Karpas-422 (cell line): ENCODE data around the gene FBXL15. TPM values are rescaled to one million over a fixed set of nuclear protein-coding genes. Genes with fewer than 3 reads are reported as not detected.

ENCODE experiments used
- DNase-seq: peaks from one replicate; pipeline ENCODE4 v3.0.0-alpha.2; 2015
- H2AFZ ChIP-seq: fragments of 200-600 bp; sonication (generic); 2 replicates; pipeline ENCODE4 v1.6.1; 2014; ENCODE audit warnings: antibody characterized with exemption, low read length, mixed read lengths
- H3K27ac ChIP-seq: fragments of 200-600 bp; sonication (generic); 2 replicates; pipeline ENCODE4 v1.5.1; 2014; ENCODE audit warnings: mild to moderate bottlenecking, low read length, moderate library complexity
- H3K27me3 ChIP-seq: fragments of 200-600 bp; sonication (generic); 2 replicates; pipeline ENCODE4 v1.6.1; 2014; ENCODE audit warnings: low read length, mixed read lengths
- H3K36me3 ChIP-seq: fragments of 200-600 bp; sonication (generic); 2 replicates; pipeline ENCODE4 v1.6.1; 2014; ENCODE audit warnings: low read length, mixed read lengths; ENCODE audit not compliant: insufficient read depth
- H3K4me1 ChIP-seq: fragments of 200-600 bp; sonication (generic); 2 replicates; pipeline ENCODE4 v1.6.1; 2014; ENCODE audit warnings: mild to moderate bottlenecking, low read length, mixed read lengths
- H3K4me2 ChIP-seq: fragments of 200-600 bp; sonication (generic); 2 replicates; pipeline ENCODE4 v1.6.1; 2014; ENCODE audit warnings: low read length, low read depth, mild to moderate bottlenecking; ENCODE audit not compliant: poor library complexity, severe bottlenecking
- H3K4me3 ChIP-seq: fragments of 200-600 bp; sonication (generic); 2 replicates; pipeline ENCODE4 v1.5.1; 2014; ENCODE audit warnings: mild to moderate bottlenecking, antibody characterized with exemption, low read length, mixed read lengths
- H3K79me2 ChIP-seq: fragments of 200-600 bp; sonication (generic); 2 replicates; pipeline ENCODE4 v1.6.1; 2014; ENCODE audit warnings: mild to moderate bottlenecking, low read length, mixed read lengths
- H3K9ac ChIP-seq: fragments of 200-600 bp; sonication (generic); 2 replicates; pipeline ENCODE4 v1.6.0; 2014; ENCODE audit warnings: low read length
- H3K9me2 ChIP-seq: fragments of 200-600 bp; sonication (generic), shearing (Covaris generic); replicated peaks from 2 replicates; pipeline ENCODE4 v1.6.0; 2014; ENCODE audit warnings: mild to moderate bottlenecking, low read length, moderate library complexity; ENCODE audit not compliant: insufficient read depth
- H3K9me3 ChIP-seq: fragments of 300-700, 200-600 bp; sonication (generic); 2 replicates; pipeline ENCODE4 v1.6.1; 2014; ENCODE audit warnings: low read length, mixed read lengths
- H4K20me1 ChIP-seq: fragments of 200-600 bp; sonication (generic); 2 replicates; pipeline ENCODE4 v1.6.1; 2014; ENCODE audit warnings: mild to moderate bottlenecking, antibody characterized with exemption, low read length, low read depth; ENCODE audit not compliant: insufficient read depth
- total RNA-seq: library from RNA; depleted of rRNA; stranded (reverse); fragments of >200 nt; shearing (Covaris generic); gene quantifications from 2 replicates; pipeline ENCODE4 v1.2.3, GENCODE V29; 2014; ENCODE audit warnings: low replicate concordance

The FBXL15 gene
- total RNA-seq, 1 experiment from 2014 or later = 2.4 TPM

- H3K4me1 ChIP-seq = no peaks in the 10 kb centered on the region
- H3K79me2 ChIP-seq = no peaks in the 10 kb centered on the region
- H3K9ac ChIP-seq = no peak overlapping the region
- no peaks in the 10 kb centered on the region for H3K9me2 ChIP-seq
- no peak for DNase-seq
- no peaks in the 10 kb centered on the region for H4K20me1 ChIP-seq
- no peaks in the 10 kb centered on the region for H3K36me3 ChIP-seq
- H3K9me3 ChIP-seq = no peaks in the 10 kb centered on the region
- H3K27me3 ChIP-seq = no peaks in the 10 kb centered on the region
- H3K4me3 ChIP-seq = no peak overlapping the region
- no peak overlapping the region for H2AFZ ChIP-seq
- no peak overlapping the region for H3K27ac ChIP-seq
- no peak overlapping the region for H3K4me2 ChIP-seq
Measured at GRCh38 chr10:102384053-102384452, 36.6 kb upstream of the FBXL15 start.

GRCh38 chr10:102384606-102385429 lies 35.8 kb upstream of the FBXL15 start:
- H2AFZ ChIP-seq = no peak overlapping the region
- H3K27me3 ChIP-seq = no peaks in the 10 kb centered on the region

GRCh38 chr10:102389894-102390293 lies 30.7 kb upstream of the FBXL15 start:
- H3K27me3 ChIP-seq = no peaks in the 10 kb centered on the region
- H3K4me3 ChIP-seq = no peak overlapping the region
- no peak for DNase-seq
- H3K9me2 ChIP-seq = no peaks in the 10 kb centered on the region
- H3K4me2 ChIP-seq = no peak overlapping the region
- H3K36me3 ChIP-seq = no peaks in the 10 kb centered on the region
- no peak overlapping the region for H2AFZ ChIP-seq
- H3K4me1 ChIP-seq = peaks cover 9% of the 10 kb centered on the region
- H3K27ac ChIP-seq = no peak overlapping the region
- no peaks in the 10 kb centered on the region for H3K9me3 ChIP-seq
- H4K20me1 ChIP-seq = no peaks in the 10 kb centered on the region
- H3K9ac ChIP-seq = no peak overlapping the region
- H3K79me2 ChIP-seq = no peaks in the 10 kb centered on the region

More at GRCh38 chr10:102384606-102385429, 35.8 kb upstream of the FBXL15 start:
- no peak overlapping the region for H3K27ac ChIP-seq
- H3K4me3 ChIP-seq = no peak overlapping the region
- H3K4me2 ChIP-seq = no peak overlapping the region
- no peaks in the 10 kb centered on the region for H3K9me2 ChIP-seq
- no peak overlapping the region for H3K9ac ChIP-seq
- H3K9me3 ChIP-seq = no peaks in the 10 kb centered on the region
- H4K20me1 ChIP-seq = no peaks in the 10 kb centered on the region
- DNase-seq = no peak
- H3K36me3 ChIP-seq = no peaks in the 10 kb centered on the region
- H3K4me1 ChIP-seq = no peaks in the 10 kb centered on the region
- no peaks in the 10 kb centered on the region for H3K79me2 ChIP-seq

GRCh38 chr10:102392306-102392705 lies 28.3 kb upstream of the FBXL15 start:
- no peaks in the 10 kb centered on the region for H3K36me3 ChIP-seq
- no peak overlapping the region for H3K4me2 ChIP-seq
- H3K9me2 ChIP-seq = no peaks in the 10 kb centered on the region
- H3K9ac ChIP-seq = no peak overlapping the region
- peaks cover 23% of the 10 kb centered on the region for H3K4me1 ChIP-seq
- no peak for DNase-seq
- H2AFZ ChIP-seq = no peak overlapping the region
- no peaks in the 10 kb centered on the region for H3K9me3 ChIP-seq
- H3K27me3 ChIP-seq = no peaks in the 10 kb centered on the region
- H3K79me2 ChIP-seq = no peaks in the 10 kb centered on the region
- H4K20me1 ChIP-seq = no peaks in the 10 kb centered on the region
- H3K4me3 ChIP-seq = no peak overlapping the region
- H3K27ac ChIP-seq = no peak overlapping the region

- Histone ChIP-seq H3K9ac (peak overlapping the region; percentile 68), H3K9me3 (no peaks in the 10 kb centered on the region), H3K4me2 (peak overlapping the region; percentile 75), H3K4me1 (peaks cover 23% of the 10 kb centered on the region), H3K27me3 (no peaks in the 10 kb centered on the region), H2AFZ (peak overlapping the region; percentile 93), H3K36me3 (no peaks in the 10 kb centered on the region), H3K27ac (no peak overlapping the region), H3K79me2 (no peaks in the 10 kb centered on the region), H4K20me1 (no peaks in the 10 kb centered on the region), H3K4me3 (peak overlapping the region; percentile 70), H3K9me2 (no peaks in the 10 kb centered on the region)
- DNase-seq = no peak
Measured at GRCh38 chr10:102393411-102394078, 27.1 kb upstream of the FBXL15 start.

- peak; percentile 92 for DNase-seq
- Histone ChIP-seq H3K27ac (no peak overlapping the region), H3K4me2 (peak overlapping the region; percentile 75), H3K9me2 (no peaks in the 10 kb centered on the region), H3K27me3 (no peaks in the 10 kb centered on the region), H4K20me1 (no peaks in the 10 kb centered on the region), H3K79me2 (no peaks in the 10 kb centered on the region), H2AFZ (peak overlapping the region; percentile 71; the same call in 1 of the 2 replicates), H3K4me3 (peak overlapping the region; percentile 70), H3K9ac (peak overlapping the region; percentile 68), H3K4me1 (peaks cover 23% of the 10 kb centered on the region), H3K36me3 (no peaks in the 10 kb centered on the region), H3K9me3 (no peaks in the 10 kb centered on the region)
Measured at GRCh38 chr10:102394079-102394800, 26.4 kb upstream of the FBXL15 start.

GRCh38 chr10:102394801-102395399 lies 25.7 kb upstream of the FBXL15 start:
- H3K4me2 ChIP-seq = peak overlapping the region; percentile 75
- no peak overlapping the region for H3K27ac ChIP-seq
- peak overlapping the region; percentile 71 for H2AFZ ChIP-seq
- no peak for DNase-seq
- H3K79me2 ChIP-seq = no peaks in the 10 kb centered on the region
- peak overlapping the region; percentile 70 for H3K4me3 ChIP-seq
- no peaks in the 10 kb centered on the region for H4K20me1 ChIP-seq
- H3K36me3 ChIP-seq = no peaks in the 10 kb centered on the region
- H3K4me1 ChIP-seq = peaks cover 27% of the 10 kb centered on the region
- H3K9ac ChIP-seq = peak overlapping the region; percentile 68
- H3K9me3 ChIP-seq = no peaks in the 10 kb centered on the region
- H3K27me3 ChIP-seq = no peaks in the 10 kb centered on the region
- no peaks in the 10 kb centered on the region for H3K9me2 ChIP-seq
